ENCODE results near the gene COL4A2. TPM values are rescaled to one million over a fixed set of nuclear protein-coding genes. Genes with fewer than 3 reads are reported as not detected.

The COL4A2 gene
- total RNA-seq, 3 donors from 2014 or later (not counting 1 experiment from before 2014, with no cell fraction given) = not detected

GRCh38 chr13:110374431-110375370 is 67.6 kb downstream of the COL4A2 start:
- Mint-ChIP-seq H3K4me3 (no peak overlapping the region), H3K9me3 (no peaks in the 10 kb centered on the region), H3K36me3 (no peaks in the 10 kb centered on the region), H3K27me3 (ENCODE audit: low read depth in 2 of 2) (peaks cover 7 to 26% of the 10 kb centered on the region in 2 donors), H3K4me1 (no peaks in the 10 kb centered on the region), H3K27ac (no peak overlapping the region)
- Histone ChIP-seq H3K4me1 (ENCODE audit: control insufficient read depth, insufficient read depth, low read length) (no peaks in the 10 kb centered on the region), H3K36me3 (ENCODE audit: control insufficient read depth, insufficient read depth, low read length) (no peaks in the 10 kb centered on the region), H3K4me3 (ENCODE audit: low read length) (no peak overlapping the region), H3K27me3 (ENCODE audit: control insufficient read depth, insufficient read depth, low read length) (peaks cover 2% of the 10 kb centered on the region), H3K27ac (ENCODE audit: low read length) (no peak overlapping the region), H3K9me3 (ENCODE audit: control insufficient read depth, insufficient read depth, low read length) (no peaks in the 10 kb centered on the region)
- no peak for DNase-seq
- WGBS (ENCODE audit: insufficient coverage) = 86% methylated on average over 10 of the region's 10 CpGs
- no peak for TF ChIP-seq CTCF (IDR thresholded peaks at IDR 0.05)
- intact Hi-C loops (cut with micrococcal nuclease) = no loop called here
- ATAC-seq = no peak

GRCh38 chr13:110376120-110376519 is 69.0 kb downstream of the COL4A2 start:
- peaks cover 2% of the 10 kb centered on the region for H3K27me3 ChIP-seq (ENCODE audit: control insufficient read depth, insufficient read depth, low read length)
- H3K4me3 ChIP-seq (ENCODE audit: low read length) = no peak overlapping the region
- ATAC-seq (no peak), DNase-seq (no peak)
- no peak for TF ChIP-seq CTCF (IDR thresholded peaks at IDR 0.05)
- peaks cover 10% of the 10 kb centered on the region for H3K9me3 ChIP-seq (ENCODE audit: control insufficient read depth, insufficient read depth, low read length)
- no peak overlapping the region for H3K27ac ChIP-seq (ENCODE audit: low read length)
- intact Hi-C loops (cut with micrococcal nuclease) = no loop called here
- peaks cover 6 to 7% of the 10 kb centered on the region in 2 donors for H3K9me3 Mint-ChIP-seq
- no peaks in the 10 kb centered on the region for H3K36me3 ChIP-seq (ENCODE audit: control insufficient read depth, insufficient read depth, low read length)
- WGBS (ENCODE audit: insufficient coverage) = 91% methylated on average over 5 of the region's 5 CpGs
- peaks cover 4 to 19% of the 10 kb centered on the region in 2 donors for H3K27me3 Mint-ChIP-seq (ENCODE audit: low read depth in 2 of 2)
- no peak overlapping the region for H3K27ac Mint-ChIP-seq
- H3K36me3 Mint-ChIP-seq = no peaks in the 10 kb centered on the region
- H3K4me1 Mint-ChIP-seq = peaks cover 6 to 7% of the 10 kb centered on the region in 2 donors
- no peak overlapping the region for H3K4me3 Mint-ChIP-seq
- H3K4me1 ChIP-seq (ENCODE audit: control insufficient read depth, insufficient read depth, low read length) = no peaks in the 10 kb centered on the region

- Mint-ChIP-seq H3K9me3 (peaks cover 8 to 12% of the 10 kb centered on the region in 2 donors), H3K27ac (no peak overlapping the region), H3K27me3 (ENCODE audit: low read depth in 2 of 2) (peaks cover 4 to 19% of the 10 kb centered on the region in 2 donors)
These were observed 70.2 kb downstream of the COL4A2 start for GRCh38 chr13:110377178-110377825.

More at GRCh38 chr13:110377178-110377825, 70.2 kb downstream of the COL4A2 start:
- H3K4me1 Mint-ChIP-seq = peaks cover 6 to 8% of the 10 kb centered on the region in 2 donors
- TF ChIP-seq CTCF (IDR thresholded peaks at IDR 0.05) = no peak
- Histone ChIP-seq H3K27me3 (ENCODE audit: control insufficient read depth, insufficient read depth, low read length) (no peaks in the 10 kb centered on the region), H3K36me3 (ENCODE audit: control insufficient read depth, insufficient read depth, low read length) (no peaks in the 10 kb centered on the region), H3K4me3 (ENCODE audit: low read length) (no peak overlapping the region), H3K27ac (ENCODE audit: low read length) (no peak overlapping the region), H3K9me3 (ENCODE audit: control insufficient read depth, insufficient read depth, low read length) (peaks cover 10% of the 10 kb centered on the region), H3K4me1 (ENCODE audit: control insufficient read depth, insufficient read depth, low read length) (no peaks in the 10 kb centered on the region)
- H3K4me3 Mint-ChIP-seq = no peak overlapping the region
- no peak for DNase-seq
- 90% methylated on average over 1 of the region's 6 CpGs for WGBS (ENCODE audit: insufficient coverage)
- H3K36me3 Mint-ChIP-seq = no peaks in the 10 kb centered on the region
- no peak for ATAC-seq
- intact Hi-C loops (cut with micrococcal nuclease) = no loop called here

Measured in natural killer cell (primary cell).